Measurements from ENCODE around the gene HS6ST2.
"Not testable (repeated sequence)": the region's sequence is repeated elsewhere in the genome, so short reads cannot be mapped to it uniquely, and the experiment has no call there.

HS6ST2 gene

DNA sequence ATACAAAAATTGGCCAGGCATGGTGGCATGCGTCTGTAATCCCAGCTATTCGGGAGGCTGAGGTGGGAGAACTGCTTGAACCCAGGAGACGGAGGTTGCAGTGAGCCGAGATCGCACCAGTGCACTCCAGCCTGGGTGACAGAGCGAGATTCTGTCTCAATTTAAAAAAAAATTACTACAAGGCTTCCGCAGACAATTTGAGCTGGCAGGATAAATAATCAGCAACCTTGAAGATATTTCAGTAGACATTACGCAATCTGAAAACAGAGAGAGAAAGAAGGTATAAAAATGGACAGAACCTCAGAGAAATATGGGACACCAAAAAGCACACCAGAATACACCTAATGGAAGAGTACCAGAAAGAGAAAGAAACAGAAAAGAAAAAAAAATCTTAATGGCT lies 25.3 kb downstream of the HS6ST2 start:
- no peak for DNase-seq

DNA sequence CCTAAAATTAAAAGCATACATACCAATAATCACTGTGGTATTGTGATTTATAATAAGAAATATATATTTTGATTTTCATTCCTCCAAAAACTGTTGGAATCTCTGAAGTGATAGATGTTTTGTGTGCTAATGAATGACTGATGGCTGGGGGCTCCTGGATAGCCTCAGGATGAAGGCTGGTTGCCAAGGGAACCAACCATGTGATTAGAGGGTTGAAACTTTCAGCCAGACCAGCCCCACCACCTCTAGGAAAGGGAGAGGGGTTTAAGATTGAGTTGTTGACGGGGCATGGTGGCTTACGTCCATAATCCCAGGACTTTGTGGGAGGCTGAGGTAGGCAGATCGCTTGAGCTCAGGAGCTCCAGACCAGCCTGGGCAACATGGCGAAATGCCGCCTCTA lies 34.0 kb downstream of the HS6ST2 start:
- DNase-seq: no peak

DNA sequence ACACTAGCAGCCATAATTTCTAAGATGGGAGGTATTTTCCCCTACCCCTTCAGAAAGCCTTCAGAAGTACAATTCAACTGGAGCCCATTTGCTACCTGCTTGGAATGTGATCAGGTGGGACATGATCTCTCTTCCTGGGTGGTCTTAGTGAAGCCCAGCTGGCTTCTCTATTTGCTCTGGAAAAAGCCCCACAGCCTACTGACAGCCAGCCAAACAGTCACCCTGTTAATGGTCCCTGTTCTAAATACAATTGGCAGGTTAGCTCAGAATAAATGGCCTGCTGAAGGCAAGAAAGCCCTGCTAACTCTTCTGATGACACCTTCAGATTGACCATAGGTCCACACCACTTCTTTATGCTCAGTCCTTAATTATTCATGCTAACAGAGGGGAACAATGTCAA lies 39.9 kb downstream of the HS6ST2 start:
- DNase-seq: no peak

DNA sequence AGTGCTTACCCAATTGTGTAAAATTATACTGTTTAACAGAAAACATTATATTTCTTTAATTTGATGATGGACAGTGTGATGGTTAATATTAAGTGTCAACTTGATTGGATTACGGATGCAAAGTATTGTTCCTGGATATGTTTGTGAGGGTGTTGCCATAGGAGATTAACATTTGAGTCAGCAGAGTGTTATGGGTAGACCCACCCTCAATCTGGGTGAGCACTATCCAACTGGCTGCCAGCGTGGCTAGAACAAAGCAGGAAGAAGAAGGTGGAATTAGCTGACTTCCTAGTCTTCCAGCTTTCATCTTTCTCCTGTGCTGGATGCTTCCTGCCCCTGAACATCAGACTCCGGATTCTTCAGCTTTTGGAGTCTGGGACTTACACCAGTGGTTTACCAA lies 42.1 kb downstream of the HS6ST2 start:
- no peak for DNase-seq

GRCh38 chrX:132909643-132910042 lies 48.8 kb downstream of the HS6ST2 start:
- no peak for DNase-seq

- no peak for DNase-seq
These were observed 49.5 kb downstream of the HS6ST2 start for GRCh38 chrX:132908891-132909290.

GRCh38 chrX:132900633-132901293 lies 57.7 kb downstream of the HS6ST2 start:
- DNase-seq: no peak

- no peak for DNase-seq
These were observed 70.9 kb downstream of the HS6ST2 start for GRCh38 chrX:132887569-132887968.

GRCh38 chrX:132883358-132883915 lies 75.0 kb downstream of the HS6ST2 start:
- no peak for DNase-seq

DNA sequence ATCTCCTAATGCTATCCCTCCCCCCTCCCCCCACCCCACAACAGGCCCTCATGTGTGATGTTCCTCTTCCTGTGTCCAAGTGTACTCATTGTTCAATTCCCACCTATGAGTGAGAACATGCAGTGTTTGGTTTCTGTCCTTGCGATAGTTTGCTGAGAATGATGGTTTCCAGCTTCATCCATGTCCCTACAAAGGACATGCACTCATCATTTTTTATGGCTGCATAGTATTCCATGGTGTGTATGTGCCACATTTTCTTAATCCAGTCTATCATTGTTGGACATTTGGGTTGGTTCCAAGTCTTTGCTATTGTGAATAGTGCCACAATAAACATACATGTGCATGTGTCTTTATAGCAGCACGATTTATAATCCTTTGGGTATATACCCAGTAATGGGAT lies 77.7 kb downstream of the HS6ST2 start:
- DNase-seq: not testable (repeated sequence)

DNA sequence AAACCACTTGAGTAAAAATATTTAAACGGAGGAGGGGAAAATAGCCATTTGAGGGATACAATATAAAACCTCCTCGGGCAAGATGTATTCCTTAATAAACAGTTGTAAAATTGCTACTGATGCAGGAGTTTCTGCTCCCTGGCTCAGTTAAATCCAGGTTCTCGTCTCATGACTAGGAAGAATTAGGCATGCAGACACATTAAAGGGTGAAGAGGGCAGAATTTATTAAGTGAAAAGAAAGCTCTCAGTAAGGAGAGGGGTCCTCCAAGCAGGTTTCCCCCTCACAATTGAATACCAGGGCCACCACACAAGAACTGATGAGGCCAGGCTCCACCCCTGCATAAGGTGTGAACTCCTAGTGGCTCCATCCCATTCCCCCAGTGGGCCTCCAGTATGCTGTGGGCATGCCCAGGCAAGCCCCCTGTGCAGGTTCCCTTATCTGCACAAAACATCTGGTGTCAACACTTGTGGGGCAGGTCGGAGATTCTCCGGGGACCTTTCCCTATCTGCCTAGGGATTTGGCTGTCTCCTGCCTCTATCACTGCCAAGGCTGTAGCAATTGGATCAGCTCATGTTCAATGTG lies 80.4 kb downstream of the HS6ST2 start:
- no peak for DNase-seq

- DNase-seq: no peak
These were observed 81.7 kb downstream of the HS6ST2 start for GRCh38 chrX:132876523-132877338.

GRCh38 chrX:132875650-132876522 lies 82.5 kb downstream of the HS6ST2 start:
- no peak for DNase-seq

DNA sequence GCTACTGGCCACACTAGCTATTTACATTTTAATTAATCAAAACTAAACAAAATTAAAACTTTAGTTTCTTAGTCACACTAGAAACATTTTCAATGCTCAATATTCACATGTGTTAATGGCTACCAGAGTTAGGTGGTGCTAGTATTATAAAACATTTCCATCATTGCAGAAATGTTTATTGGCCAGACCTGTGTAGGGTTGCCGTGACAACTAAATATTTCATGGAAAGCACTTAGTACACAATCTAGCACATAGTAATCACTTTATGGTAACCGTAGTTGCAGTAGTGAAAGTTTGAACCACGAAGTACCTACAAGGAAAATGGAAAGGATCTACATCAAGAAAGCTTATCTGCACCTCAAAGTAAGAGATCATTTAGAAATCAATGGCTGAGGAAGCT lies 95.9 kb downstream of the HS6ST2 start:
- DNase-seq: no peak

GRCh38 chrX:132861076-132861475 lies 97.4 kb downstream of the HS6ST2 start:
- DNase-seq: no peak

- DNase-seq: no peak
These were observed 98.2 kb downstream of the HS6ST2 start for GRCh38 chrX:132860200-132860599.

GRCh38 chrX:132858018-132858417 lies 100.4 kb downstream of the HS6ST2 start:
- no peak for DNase-seq

GRCh38 chrX:132855780-132856341 lies 102.6 kb downstream of the HS6ST2 start:
- no peak for DNase-seq

GRCh38 chrX:132853040-132853439 lies 105.4 kb downstream of the HS6ST2 start:
- no peak for DNase-seq

DNA sequence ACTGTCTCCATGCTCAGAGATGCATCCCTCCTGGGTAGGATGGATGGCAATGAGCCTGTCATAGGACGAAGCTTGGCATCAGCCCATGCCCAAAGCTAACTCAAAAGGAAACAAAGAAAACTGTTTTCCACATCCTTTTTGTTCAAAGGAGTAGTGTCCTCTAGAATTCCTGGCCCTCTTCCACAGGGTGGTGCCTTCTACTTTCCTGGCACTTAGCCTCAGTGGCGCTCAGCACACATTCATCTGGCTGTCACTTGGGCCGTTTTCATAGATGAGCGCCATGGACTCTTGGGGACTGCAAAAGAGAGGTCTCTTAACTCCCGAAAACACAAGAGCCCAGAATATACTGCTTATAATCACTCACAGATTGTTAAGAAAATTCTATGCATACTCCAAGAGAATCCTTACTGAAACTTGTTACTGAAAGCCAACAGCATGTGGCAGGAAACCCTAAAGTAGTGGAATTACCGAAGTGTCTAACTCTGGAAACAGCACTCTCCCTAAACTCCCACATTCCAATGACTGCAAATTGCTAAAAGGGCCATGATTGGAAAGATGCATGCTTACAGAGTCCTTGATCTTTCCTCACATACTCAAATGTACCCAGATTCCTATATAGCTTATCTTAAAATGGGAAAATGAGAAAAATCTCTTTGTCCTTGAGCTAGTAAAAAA lies 110.0 kb downstream of the HS6ST2 start:
- DNase-seq: no peak

DNA sequence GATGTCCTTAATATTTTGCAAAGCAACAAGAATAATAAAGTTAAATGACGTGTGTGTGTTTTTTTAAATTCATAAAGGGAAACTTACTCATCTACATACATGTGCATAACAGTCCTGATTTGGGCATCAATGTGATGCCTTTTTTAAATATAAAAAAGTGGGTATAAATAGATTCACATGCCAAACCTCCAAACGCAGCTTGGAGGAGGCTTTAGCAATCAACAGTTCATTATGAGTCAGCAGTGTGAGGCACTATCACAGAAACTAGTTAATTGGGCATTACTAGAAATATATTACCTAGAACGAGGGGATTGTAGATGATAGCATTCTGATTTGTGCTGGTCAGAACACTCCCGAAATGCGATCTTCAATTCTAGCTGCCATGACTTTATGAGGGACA lies 115.1 kb downstream of the HS6ST2 start:
- DNase-seq: no peak
